ENCODE measurements around the gene RBMS3. TPM values are rescaled to one million over a fixed set of nuclear protein-coding genes. Genes with fewer than 3 reads are reported as not detected.

Gene RBMS3
- total and polyA plus RNA-seq, 7 donors = 0.46 to 61.9 (median 39.9) TPM

DNA sequence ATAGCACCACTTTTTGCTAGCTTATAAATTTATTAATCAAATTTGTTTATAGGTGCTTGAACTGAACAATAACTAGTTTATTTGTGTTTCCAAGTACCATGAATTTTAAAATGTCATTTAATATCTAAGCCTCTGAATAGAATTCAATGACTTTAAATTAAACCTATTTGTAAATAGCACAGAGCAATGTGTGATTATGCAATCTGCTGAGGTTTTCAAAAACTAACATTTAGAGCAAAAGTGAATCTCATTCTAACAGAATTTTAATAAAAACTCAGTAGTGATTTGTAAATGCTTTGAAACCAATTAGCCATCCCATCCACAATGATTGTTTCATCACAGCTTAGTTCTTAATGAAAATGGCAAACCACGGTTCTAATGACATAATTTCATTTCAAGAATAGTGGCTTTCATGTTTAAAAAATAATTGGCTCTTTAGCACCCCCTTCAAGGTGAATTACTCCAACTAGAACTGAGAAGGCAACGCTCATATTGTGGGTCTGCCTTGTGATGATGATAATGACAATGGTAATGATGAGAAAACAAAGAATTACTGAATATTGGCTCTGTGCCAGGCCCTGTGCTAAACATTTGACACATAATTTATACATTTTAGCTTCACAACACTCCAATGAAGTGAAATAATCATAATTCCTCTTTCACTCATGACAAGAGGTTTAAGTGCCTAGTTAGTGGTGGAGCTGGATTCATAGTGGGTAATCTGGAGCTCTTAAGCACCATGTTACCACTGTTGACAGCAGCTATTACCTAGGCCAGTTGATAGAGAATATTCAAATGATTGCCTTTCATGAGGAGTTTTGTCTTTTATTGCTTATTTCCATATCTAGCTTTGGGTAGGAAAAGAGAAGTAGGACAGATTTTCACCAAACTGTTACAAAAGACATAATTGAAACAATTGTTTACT lies 145.7 kb downstream of the RBMS3 start:
- Histone ChIP-seq H3K36me3 (no peaks in the 10 kb centered on the region), H3K4me3 (no peak overlapping the region), H3K9me3 (no peaks in the 10 kb centered on the region), H3K4me1 (peaks cover 0 to 52% (median 43%) of the 10 kb centered on the region in 4 donors), H3K27ac (peak overlapping the region in 3 of 4 donors; percentile 48 to 70 (median 60)), H3K27me3 (no peaks in the 10 kb centered on the region)
- intact Hi-C loops (cut with DNase I) = loop anchor here (5.0 kb wide), 1 partner anchor 144 kb away; the partner anchor contains the start of gene RBMS3
- 85 to 86% methylated on average over 2 of the region's 2 CpGs for WGBS, 2 donors
- no peak for TF ChIP-seq CTCF (IDR thresholded peaks at IDR 0.05)
- peak in 2 of 4 donors; percentile 22 to 27 for TF ChIP-seq POLR2AphosphoS5 (IDR thresholded peaks at IDR 0.05)
- DNase-seq = no peak

- peak overlapping the region in 3 of 4 donors; percentile 48 to 70 (median 60) for H3K27ac ChIP-seq
- no peaks in the 10 kb centered on the region for H3K27me3 ChIP-seq
- intact Hi-C loops (cut with DNase I) = loop anchor here (5.0 kb wide), 1 partner anchor 145 kb away; the partner anchor contains the start of gene RBMS3
- peak; percentile 76 for DNase-seq
- H3K4me1 ChIP-seq = peaks cover 0 to 52% (median 43%) of the 10 kb centered on the region in 4 donors
- no peaks in the 10 kb centered on the region for H3K36me3 ChIP-seq
- TF ChIP-seq POLR2A (IDR thresholded peaks at IDR 0.05) (no peak), POLR2AphosphoS5 (IDR thresholded peaks at IDR 0.05) (peak; percentile 47 to 78 (median 63))
- no peaks in the 10 kb centered on the region for H3K9me3 ChIP-seq
- 86 to 90% methylated on average over 7 of the region's 7 CpGs for WGBS, 2 donors
- no peak overlapping the region for H3K4me3 ChIP-seq
These were observed 146.6 kb downstream of the RBMS3 start for GRCh38 chr3:29427266-29428103.

DNA sequence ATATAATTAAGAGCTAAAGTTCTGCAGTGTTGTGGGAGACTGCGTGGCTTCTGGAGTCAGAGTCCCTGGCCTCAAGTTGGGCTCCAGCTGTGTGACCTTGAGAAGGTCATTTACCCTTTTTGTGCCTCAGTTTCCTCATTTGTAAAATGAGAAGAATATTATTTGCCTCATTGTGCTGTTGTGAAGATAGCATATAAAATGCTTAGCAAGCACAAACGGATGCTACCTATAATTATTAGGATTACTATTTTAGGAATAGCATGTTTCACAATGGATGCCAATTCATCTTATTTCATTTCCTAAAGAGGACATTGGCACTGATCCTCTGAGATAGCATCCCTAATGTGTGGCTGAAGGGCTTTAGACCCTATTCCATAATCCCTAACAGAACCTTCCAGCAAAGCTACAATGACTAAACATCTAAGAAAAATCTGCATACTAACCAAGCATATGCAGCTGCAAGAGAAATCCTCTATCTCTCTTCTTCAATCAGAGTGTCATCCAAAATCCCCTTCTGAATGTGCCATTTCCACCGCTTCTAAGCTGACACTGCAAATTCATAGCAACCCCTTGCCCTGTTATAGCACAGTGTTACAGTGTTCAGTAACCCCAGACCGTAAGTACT lies 148.3 kb downstream of the RBMS3 start:
- peak overlapping the region in 2 of 4 donors; percentile 60 to 70 for H3K27ac ChIP-seq
- intact Hi-C loops (cut with DNase I) = loop anchor here (5.0 kb wide), 1 partner anchor 147 kb away; the partner anchor contains the start of gene RBMS3
- WGBS, 2 donors = 72 to 79% methylated on average over 4 of the region's 4 CpGs
- H3K4me1 ChIP-seq = peaks cover 0 to 52% (median 43%) of the 10 kb centered on the region in 4 donors
- no peaks in the 10 kb centered on the region for H3K9me3 ChIP-seq
- no peak for TF ChIP-seq POLR2A (IDR thresholded peaks at IDR 0.05)
- TF ChIP-seq EP300 (IDR thresholded peaks at IDR 0.05) = no peak
- no peak for TF ChIP-seq CTCF (IDR thresholded peaks at IDR 0.05)
- no peak for TF ChIP-seq POLR2AphosphoS5 (IDR thresholded peaks at IDR 0.05)
- H3K4me3 ChIP-seq = no peak overlapping the region
- DNase-seq = no peak
- H3K36me3 ChIP-seq = no peaks in the 10 kb centered on the region
- no peaks in the 10 kb centered on the region for H3K27me3 ChIP-seq

DNA sequence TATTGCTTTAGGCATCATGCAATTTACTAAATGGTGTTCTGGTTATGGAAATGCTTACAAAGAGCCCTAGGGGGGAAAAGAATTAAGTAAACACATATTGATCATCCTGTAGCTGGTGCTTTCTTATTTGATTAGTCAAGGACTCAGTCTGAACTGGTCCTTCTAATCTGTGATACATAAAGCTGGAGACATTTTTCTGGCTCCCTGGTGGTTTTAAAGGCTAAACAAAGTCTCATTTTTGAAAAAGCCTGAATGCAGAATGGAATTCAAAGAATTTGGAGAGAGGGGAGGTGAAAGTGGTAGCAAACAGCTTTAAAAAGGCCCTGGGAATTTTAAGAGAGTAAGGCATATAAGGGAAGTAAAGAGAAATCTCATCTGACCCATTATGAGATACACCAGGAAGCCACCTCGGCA lies 149.7 kb downstream of the RBMS3 start:
- Histone ChIP-seq H3K27me3 (no peaks in the 10 kb centered on the region), H3K27ac (peak overlapping the region in 1 of 4 donors; percentile 70), H3K4me1 (peaks cover 0 to 52% (median 43%) of the 10 kb centered on the region in 4 donors), H3K9me3 (no peaks in the 10 kb centered on the region), H3K36me3 (peaks cover 0 to 10% (median 0%) of the 10 kb centered on the region in 4 donors), H3K4me3 (no peak overlapping the region)
- TF ChIP-seq POLR2A (IDR thresholded peaks at IDR 0.05) (no peak), EP300 (IDR thresholded peaks at IDR 0.05) (no peak), CTCF (IDR thresholded peaks at IDR 0.05) (no peak), POLR2AphosphoS5 (IDR thresholded peaks at IDR 0.05) (no peak)
- intact Hi-C loops (cut with DNase I) = no loop called here
- no peak for DNase-seq
- 63 to 64% methylated on average over 1 of the region's 1 CpG for WGBS, 2 donors
